ENCODE results near the gene EFNA5. TPM values are rescaled to one million over a fixed set of nuclear protein-coding genes. Genes with fewer than 3 reads are reported as not detected.

EFNA5 gene
- total and polyA plus RNA-seq, 10 of the 15 experiments (the other 5 are each of a cell fraction or from before 2014, with no cell fraction given) = 0.19 to 12.6 (median 3.9) TPM

- POLR2A ChIA-PET = no interaction called here
- no TSS peak for BruUV-seq (replicated peaks)
- ATAC-seq = no peak
- no peak for FAIRE-seq
- no peak overlapping the region for H3K9ac ChIP-seq (ENCODE audit: control insufficient read depth, insufficient read depth, low read length)
- RAD21 ChIA-PET (ENCODE audit: unreplicated experiment) = no interaction called here
- SMC1A ChIA-PET (ENCODE audit: uncharacterized antibody, unreplicated experiment) = interaction anchor here (0.9 kb wide), 1 partner anchor 22 kb away, joined by 3 read pairs; no protein-coding TSS in a partner anchor
- no peak overlapping the region for H3K4me3 ChIP-seq
- in situ Hi-C loops (cut with MboI) (no loop called here), intact Hi-C loops (cut with micrococcal nuclease; ENCODE audit: unreplicated experiment) (no loop called here)
- no peak for DNase-seq (ENCODE audit: low read depth, low spot score)
- H3K27me3 ChIP-seq (replicated peaks in 1 of 2; ENCODE audit: control insufficient read depth in 2 of 2, insufficient read depth in 2 of 2, low read length in 1 of 2) = no peaks in the 10 kb centered on the region
- H3K9me3 ChIP-seq (replicated peaks; ENCODE audit: control insufficient read depth, insufficient read depth, low read length) = no peaks in the 10 kb centered on the region; the same call in 2 of the 3 replicates
- no peak overlapping the region for H2AFZ ChIP-seq (ENCODE audit: control insufficient read depth, low read depth, low read length)
- no peak overlapping the region for H3K27ac ChIP-seq (ENCODE audit: control insufficient read depth, insufficient read depth)
- WGBS (ENCODE audit: insufficient coverage, insufficient replicate concordance, low lambda C conversion rate, missing lambda C conversion rate) = 47% methylated on average over 3 of the region's 3 CpGs
- CTCF ChIA-PET = interaction anchor here (1.4 kb wide), 1 partner anchor 9 kb away, joined by 3 read pairs; no protein-coding TSS in a partner anchor
- no peaks in the 10 kb centered on the region; the same call in 1 of the 2 replicates for H3K79me2 ChIP-seq (ENCODE audit: control insufficient read depth, insufficient read depth, low read length)
- no peaks in the 10 kb centered on the region for H3K36me3 ChIP-seq (ENCODE audit: control insufficient read depth in 2 of 2, insufficient read depth in 2 of 2, low read length in 1 of 2)
- no peaks in the 10 kb centered on the region for H4K20me1 ChIP-seq (ENCODE audit: control insufficient read depth, insufficient read depth)
- no peaks in the 10 kb centered on the region; the same call in 1 of the 2 replicates for H3K4me1 ChIP-seq (ENCODE audit: control insufficient read depth, insufficient read depth, low read length)
- no peak overlapping the region for H3K4me2 ChIP-seq (ENCODE audit: control insufficient read depth, insufficient read depth)
- no peak for TF ChIP-seq SIN3A (IDR thresholded peaks at IDR 0.05; ENCODE audit: low read depth, low read length)
- TF ChIP-seq EGR1 (IDR thresholded peaks at IDR 0.05; ENCODE audit: borderline replicate concordance in 1 of 2, low read depth in 2 of 2, low read length in 2 of 2) = no peak
- TF ChIP-seq IRF4 (IDR thresholded peaks at IDR 0.05; ENCODE audit: low read depth, low read length) = no peak
- no peak for TF ChIP-seq ZBTB11 (CRISPR knock-in tag; IDR thresholded peaks at IDR 0.05)
- TF ChIP-seq E4F1 (IDR thresholded peaks at IDR 0.05; ENCODE audit: borderline replicate concordance, partially characterized antibody) = no peak
- no peak for TF ChIP-seq TARDBP (IDR thresholded peaks at IDR 0.05; ENCODE audit: borderline replicate concordance)
- TF ChIP-seq MXI1 (IDR thresholded peaks at IDR 0.05; ENCODE audit: low read depth, low read length) = no peak
- no peak for TF ChIP-seq MLLT1 (IDR thresholded peaks at IDR 0.05)
- no peak for TF ChIP-seq CBX5 (IDR thresholded peaks at IDR 0.05; ENCODE audit: low read depth)
- TF ChIP-seq CBX3 (IDR thresholded peaks at IDR 0.05; ENCODE audit: borderline replicate concordance, low read depth) = no peak
- TF ChIP-seq, protein P1, sequence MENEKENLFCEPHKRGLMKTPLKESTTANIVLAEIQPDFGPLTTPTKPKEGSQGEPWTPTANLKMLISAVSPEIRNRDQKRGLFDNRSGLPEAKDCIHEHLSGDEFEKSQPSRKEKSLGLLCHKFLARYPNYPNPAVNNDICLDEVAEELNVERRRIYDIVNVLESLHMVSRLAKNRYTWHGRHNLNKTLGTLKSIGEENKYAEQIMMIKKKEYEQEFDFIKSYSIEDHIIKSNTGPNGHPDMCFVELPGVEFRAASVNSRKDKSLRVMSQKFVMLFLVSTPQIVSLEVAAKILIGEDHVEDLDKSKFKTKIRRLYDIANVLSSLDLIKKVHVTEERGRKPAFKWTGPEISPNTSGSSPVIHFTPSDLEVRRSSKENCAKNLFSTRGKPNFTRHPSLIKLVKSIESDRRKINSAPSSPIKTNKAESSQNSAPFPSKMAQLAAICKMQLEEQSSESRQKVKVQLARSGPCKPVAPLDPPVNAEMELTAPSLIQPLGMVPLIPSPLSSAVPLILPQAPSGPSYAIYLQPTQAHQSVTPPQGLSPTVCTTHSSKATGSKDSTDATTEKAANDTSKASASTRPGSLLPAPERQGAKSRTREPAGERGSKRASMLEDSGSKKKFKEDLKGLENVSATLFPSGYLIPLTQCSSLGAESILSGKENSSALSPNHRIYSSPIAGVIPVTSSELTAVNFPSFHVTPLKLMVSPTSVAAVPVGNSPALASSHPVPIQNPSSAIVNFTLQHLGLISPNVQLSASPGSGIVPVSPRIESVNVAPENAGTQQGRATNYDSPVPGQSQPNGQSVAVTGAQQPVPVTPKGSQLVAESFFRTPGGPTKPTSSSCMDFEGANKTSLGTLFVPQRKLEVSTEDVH (IDR thresholded peaks at IDR 0.05; ENCODE audit: low read depth, partially characterized antibody) = no peak
- no peak for TF ChIP-seq PBX3 (IDR thresholded peaks at IDR 0.05; ENCODE audit: insufficient replicate concordance, low read depth, low read length)
Measured at GRCh38 chr5:107446972-107447371, 223.8 kb downstream of the EFNA5 start.
